ENCODE data around the gene AHCTF1.

DNA sequence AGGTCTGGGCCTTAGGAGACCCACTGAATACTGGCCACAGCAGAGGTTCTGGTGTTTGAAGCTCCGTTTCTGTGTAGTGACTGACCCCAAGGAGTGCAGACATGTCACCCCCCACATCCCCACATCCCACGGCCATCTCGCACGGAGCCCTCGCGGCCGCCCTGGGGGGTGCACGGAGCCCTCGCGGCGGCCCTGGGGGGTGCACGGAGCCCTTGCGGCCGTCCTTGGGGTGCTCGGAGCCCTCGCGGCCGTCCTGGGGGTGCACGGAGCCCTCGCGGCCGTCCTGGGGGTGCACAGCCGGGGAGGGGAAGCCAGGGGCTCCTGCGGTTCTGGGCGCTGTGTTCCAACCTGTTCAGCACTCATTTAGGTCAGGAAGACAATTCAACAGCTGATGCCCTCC, 139.1 kb downstream of the AHCTF1 start:
- no peak for TF ChIP-seq POLR2A (IDR thresholded peaks at IDR 0.05)
- TF ChIP-seq, protein P1, sequence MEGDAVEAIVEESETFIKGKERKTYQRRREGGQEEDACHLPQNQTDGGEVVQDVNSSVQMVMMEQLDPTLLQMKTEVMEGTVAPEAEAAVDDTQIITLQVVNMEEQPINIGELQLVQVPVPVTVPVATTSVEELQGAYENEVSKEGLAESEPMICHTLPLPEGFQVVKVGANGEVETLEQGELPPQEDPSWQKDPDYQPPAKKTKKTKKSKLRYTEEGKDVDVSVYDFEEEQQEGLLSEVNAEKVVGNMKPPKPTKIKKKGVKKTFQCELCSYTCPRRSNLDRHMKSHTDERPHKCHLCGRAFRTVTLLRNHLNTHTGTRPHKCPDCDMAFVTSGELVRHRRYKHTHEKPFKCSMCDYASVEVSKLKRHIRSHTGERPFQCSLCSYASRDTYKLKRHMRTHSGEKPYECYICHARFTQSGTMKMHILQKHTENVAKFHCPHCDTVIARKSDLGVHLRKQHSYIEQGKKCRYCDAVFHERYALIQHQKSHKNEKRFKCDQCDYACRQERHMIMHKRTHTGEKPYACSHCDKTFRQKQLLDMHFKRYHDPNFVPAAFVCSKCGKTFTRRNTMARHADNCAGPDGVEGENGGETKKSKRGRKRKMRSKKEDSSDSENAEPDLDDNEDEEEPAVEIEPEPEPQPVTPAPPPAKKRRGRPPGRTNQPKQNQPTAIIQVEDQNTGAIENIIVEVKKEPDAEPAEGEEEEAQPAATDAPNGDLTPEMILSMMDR (IDR thresholded peaks at IDR 0.05): no peak

Measured in adrenal gland (tissue), 5 donors.